K562 (cell line): Measurements from ENCODE around the gene RPS2. TPM values are rescaled to one million over a fixed set of nuclear protein-coding genes. Genes with fewer than 3 reads are reported as not detected.

ENCODE experiments used
- ATAC-seq: fragments of 200-7000 bp; cut with Tn5 transposase; 3 replicates; pipeline ENCODE4 v1.9.1; 2020; ENCODE audit warnings: moderate library complexity
- BruUV-seq: library from RNA; stranded (reverse); fragments of 400-500 nt; replicated peaks from 2 replicates; lab custom pipeline; 2021; lab: Mats Ljungman, UMichigan
- CTCF ChIA-PET: fragments of 300-600 bp; formaldehyde crosslinking; extraction: SDS; loops from one replicate; lab custom pipeline; 2021; ENCODE audit warnings: low intra/inter-chr PET ratio; lab: Yijun Ruan, JAX
- POLR2A ChIA-PET: fragments of 300-600, 350-650 bp; sonication (Branson Sonifier 250); formaldehyde crosslinking; extraction: SDS; loops from one replicate; lab custom pipeline; 2021; ENCODE audit warnings: antibody characterized with exemption, inconsistent platforms; lab: Yijun Ruan, JAX
- DNase-seq, 4 experiments: peaks; one replicate each; pipeline versions ENCODE4 v3.0.0 to v3.0.0-alpha.2; 2011 to 2018; ENCODE audit warnings: low spot score in 3 of 4, mixed read lengths in 3 of 4; ENCODE audit errors: extremely low read depth in 1 of 4
- FAIRE-seq: peaks from 2 replicates; lab custom pipeline; 2011; peaks lifted over from hg19 to GRCh38; lab: Jason Lieb, UNC
- H2AFZ ChIP-seq: 2 replicates; pipeline ENCODE4 v1.6.0; 2011; ENCODE audit warnings: low read depth, low read length, control low read depth, inconsistent platforms
- H3K27ac ChIP-seq: fragments of 200-600 bp; 3 replicates; pipeline ENCODE4 v1.8.0; 2011; ENCODE audit warnings: low read depth, mild to moderate bottlenecking, control low read depth, inconsistent platforms, low read length, moderate library complexity, mixed read lengths; ENCODE audit errors: extremely low read depth
- H3K27me3 ChIP-seq, 2 experiments: fragments of 300-600 bp in 1 of 2; 2 replicates in 1 of 2; 3 replicates in 1 of 2; pipeline versions ENCODE4 v1.6.0 to v1.8.0; 2011; ENCODE audit warnings: inconsistent platforms in 2 of 2, low read length in 2 of 2, mild to moderate bottlenecking in 1 of 2, mixed read lengths in 1 of 2, moderate library complexity in 1 of 2; ENCODE audit not compliant: control insufficient read depth in 2 of 2, insufficient read depth in 2 of 2
- H3K36me3 ChIP-seq: fragments of 300-600 bp; 3 replicates; pipeline ENCODE4 v1.8.0; 2011; ENCODE audit warnings: mild to moderate bottlenecking, low read length, inconsistent platforms; ENCODE audit not compliant: control insufficient read depth, insufficient read depth
- H3K4me1 ChIP-seq, 2 experiments: fragments of 200-600 bp in 1 of 2; replicated peaks in 1 of 2; 2 replicates in 1 of 2; 3 replicates in 1 of 2; pipeline versions ENCODE4 v1.5.1 to v1.8.0; 2011; ENCODE audit warnings: inconsistent platforms in 2 of 2, low read length in 2 of 2, mild to moderate bottlenecking in 1 of 2, mixed read lengths in 1 of 2, moderate library complexity in 1 of 2; ENCODE audit not compliant: control insufficient read depth in 2 of 2, insufficient read depth in 2 of 2
- H3K4me2 ChIP-seq: 2 replicates; pipeline ENCODE4 v1.6.1; 2011; ENCODE audit warnings: low read length, control low read depth, inconsistent platforms, mixed read lengths; ENCODE audit not compliant: insufficient read depth
- H3K4me3 ChIP-seq: fragments of 200-600 bp; sonication (generic), shearing (Covaris generic); 2 replicates; pipeline ENCODE4 v1.5.1; 2016; ENCODE audit warnings: control low read depth, inconsistent platforms
- H3K79me2 ChIP-seq: fragments of 200-600 bp; 3 replicates; pipeline ENCODE4 v1.8.0; 2011; ENCODE audit warnings: low read length, inconsistent platforms; ENCODE audit not compliant: control insufficient read depth, insufficient read depth
- H3K9ac ChIP-seq, 2 experiments: 2 replicates each; pipeline versions ENCODE4 v1.6.0 to v1.6.1; 2011; ENCODE audit warnings: low read depth in 2 of 2, low read length in 2 of 2, control low read depth in 1 of 2, inconsistent platforms in 1 of 2, mild to moderate bottlenecking in 1 of 2, mixed read lengths in 1 of 2; ENCODE audit not compliant: insufficient read depth in 1 of 2
- H3K9me1 ChIP-seq: one replicate; pipeline ENCODE4 v1.6.0; 2011; ENCODE audit warnings: inconsistent platforms, mild to moderate bottlenecking, low read length, moderate library complexity; ENCODE audit not compliant: control insufficient read depth, insufficient read depth
- H3K9me3 ChIP-seq: replicated peaks from 2 replicates; pipeline ENCODE4 v1.5.1; 2011; ENCODE audit warnings: low read depth, low read length, inconsistent platforms; ENCODE audit not compliant: control insufficient read depth, insufficient read depth
- H4K20me1 ChIP-seq: replicated peaks from 2 replicates; pipeline ENCODE4 v1.6.1; 2011; ENCODE audit warnings: low read length, inconsistent platforms, mixed read lengths; ENCODE audit not compliant: control insufficient read depth, insufficient read depth
- ARID1B ChIP-seq: fragments of 450-650 bp; IDR thresholded peaks from 2 replicates; pipeline ENCODE4 v1.6.1; 2016; ENCODE audit warnings: antibody characterized with exemption, mild to moderate bottlenecking, inconsistent platforms
- CBFA2T2 ChIP-seq: fragments of 450-650 bp; conservative IDR thresholded peaks from 2 replicates; pipeline ENCODE4 v1.6.1; 2017; ENCODE audit warnings: mild to moderate bottlenecking
- CBFA2T3 ChIP-seq: fragments of 450-650 bp; IDR thresholded peaks from 2 replicates; pipeline ENCODE4 v1.6.1; 2017
- EGR1 ChIP-seq: fragments of 450-650 bp; conservative IDR thresholded peaks from 2 replicates; pipeline ENCODE4 v1.6.1; 2017; ENCODE audit warnings: mild to moderate bottlenecking
- HNRNPK ChIP-seq: fragments of 200-400 bp; formaldehyde crosslinking; IDR thresholded peaks from one replicate; pipeline ENCODE4 v1.6.1; 2018; ENCODE audit warnings: mild to moderate bottlenecking, low read depth, low read length; ENCODE audit not compliant: poor library complexity, severe bottlenecking
- KDM1A ChIP-seq, 2 experiments: fragments of 450-650 bp; IDR thresholded peaks; 2 replicates each; pipeline ENCODE4 v1.6.1; 2016; ENCODE audit warnings: mild to moderate bottlenecking in 2 of 2
- NFIC ChIP-seq: fragments of 450-650 bp; IDR thresholded peaks from 2 replicates; pipeline ENCODE4 v1.6.1; 2017; ENCODE audit warnings: mild to moderate bottlenecking, inconsistent platforms
- POLR2AphosphoS5 ChIP-seq: IDR thresholded peaks from 2 replicates; pipeline ENCODE4 v1.6.1; 2011; ENCODE audit warnings: mild to moderate bottlenecking, low read depth, low read length, moderate library complexity; ENCODE audit not compliant: control insufficient read depth, insufficient read depth
- SMARCA4 ChIP-seq: fragments of 450-650 bp; IDR thresholded peaks from 2 replicates; pipeline ENCODE4 v1.6.1; 2016
- TCF3 ChIP-seq: sonication (generic); formaldehyde crosslinking; IDR thresholded peaks from 2 replicates; pipeline ENCODE4 v1.4.0; 2020; ENCODE audit warnings: mild to moderate bottlenecking, missing genetic modification reagents
- TEAD4 ChIP-seq, 2 experiments: sonication (generic) in 1 of 2; formaldehyde crosslinking in 1 of 2; IDR thresholded peaks; 2 replicates each; pipeline versions ENCODE4 v1.6.1 to v1.8.0; 2012 to 2022; ENCODE audit warnings: borderline replicate concordance in 1 of 2, inconsistent platforms in 1 of 2, low read length in 1 of 2, mild to moderate bottlenecking in 1 of 2, missing genetic modification reagents in 1 of 2
- TRIM24 ChIP-seq, 2 experiments: fragments of 450-650 bp; IDR thresholded peaks; 2 replicates each; pipeline ENCODE4 v1.6.1; 2016
- ZBTB7A ChIP-seq: IDR thresholded peaks from 2 replicates; pipeline ENCODE4 v1.6.1; 2011; ENCODE audit warnings: low read depth, mild to moderate bottlenecking, low read length, moderate library complexity, borderline replicate concordance; ENCODE audit not compliant: control insufficient read depth
- ZNF184 ChIP-seq: sonication (generic); formaldehyde crosslinking; IDR thresholded peaks from 2 replicates; pipeline ENCODE4 v1.5.0; 2020; ENCODE audit warnings: missing genetic modification reagents
- ZNF224 ChIP-seq: sonication (generic); formaldehyde crosslinking; IDR thresholded peaks from 2 replicates; pipeline ENCODE4 v1.8.0; 2022; ENCODE audit warnings: mild to moderate bottlenecking, missing genetic modification reagents
- WGBS: fragments of 100-300 bp; shearing (Covaris generic); methylation state at CpG from one replicate; pipeline ENCODE4 v1.1.6; 2016; ENCODE audit warnings: low coverage, mixed read lengths; ENCODE audit not compliant: insufficient coverage; ENCODE audit errors: missing lambda C conversion rate; 5-methylcytosine and 5-hydroxymethylcytosine counted together
- in situ Hi-C: fragments of 300-500 bp; cut with MboI; formaldehyde crosslinking; loops from 4 replicates; pipeline ENCODE4 v1.15.0; 2018; ENCODE audit warnings: inconsistent platforms, mixed read lengths
- intact Hi-C: fragments of 100-400 bp; cut with micrococcal nuclease; formaldehyde crosslinking; loops from 2 replicates; pipeline ENCODE4 v1.14.2; 2022
- polyA plus RNA-seq, 8 experiments: library from polyadenylated mRNA; depleted of rRNA in 4 of 8; stranded (reverse) in 5 of 8; unstranded in 3 of 8; fragments of >200 nt; fragmentation: Nextera tagmentation in 2 of 8; fragmentation: Illumina TruSeq in 1 of 8; extraction: Ambion mirVana in 2 of 8; extraction: Trizol in 1 of 8; gene quantifications; 2 replicates each; pipeline versions ENCODE4 v1.2.1 to v1.2.3, GENCODE V29; 2011 to 2014; ENCODE audit warnings: inconsistent platforms in 1 of 8, missing spikeins in 1 of 8
- total RNA-seq, 7 experiments: library from RNA; depleted of rRNA in 6 of 7; stranded (reverse); fragments of >200 nt in 6 of 7; fragmentation: Illumina TruSeq in 2 of 7; extraction: Trizol in 2 of 7; gene quantifications; 2 replicates each; pipeline versions ENCODE4 v1.2.1 to v1.2.3, GENCODE V29; 2011 to 2021; ENCODE audit warnings: low replicate concordance in 1 of 7
- TF ChIP-seq, protein P1 (sequence below): sonication (generic); formaldehyde crosslinking; IDR thresholded peaks from 2 replicates; pipeline ENCODE4 v1.8.0; 2022; ENCODE audit warnings: missing genetic modification reagents, mild to moderate bottlenecking, moderate library complexity, borderline replicate concordance
- TF ChIP-seq, protein P2 (sequence below): fragments of 250-450 bp; sonication (Bioruptor Pico); IDR thresholded peaks from 2 replicates; pipeline ENCODE4 v1.4.0; 2020; ENCODE audit warnings: mild to moderate bottlenecking, moderate library complexity, borderline replicate concordance

The RPS2 gene
- total and polyA plus RNA-seq, 9 of the 15 experiments (the other 6 are each of a cell fraction or from before 2014, with no cell fraction given) = 834 to 4,794 (median 3,793) TPM

DNA sequence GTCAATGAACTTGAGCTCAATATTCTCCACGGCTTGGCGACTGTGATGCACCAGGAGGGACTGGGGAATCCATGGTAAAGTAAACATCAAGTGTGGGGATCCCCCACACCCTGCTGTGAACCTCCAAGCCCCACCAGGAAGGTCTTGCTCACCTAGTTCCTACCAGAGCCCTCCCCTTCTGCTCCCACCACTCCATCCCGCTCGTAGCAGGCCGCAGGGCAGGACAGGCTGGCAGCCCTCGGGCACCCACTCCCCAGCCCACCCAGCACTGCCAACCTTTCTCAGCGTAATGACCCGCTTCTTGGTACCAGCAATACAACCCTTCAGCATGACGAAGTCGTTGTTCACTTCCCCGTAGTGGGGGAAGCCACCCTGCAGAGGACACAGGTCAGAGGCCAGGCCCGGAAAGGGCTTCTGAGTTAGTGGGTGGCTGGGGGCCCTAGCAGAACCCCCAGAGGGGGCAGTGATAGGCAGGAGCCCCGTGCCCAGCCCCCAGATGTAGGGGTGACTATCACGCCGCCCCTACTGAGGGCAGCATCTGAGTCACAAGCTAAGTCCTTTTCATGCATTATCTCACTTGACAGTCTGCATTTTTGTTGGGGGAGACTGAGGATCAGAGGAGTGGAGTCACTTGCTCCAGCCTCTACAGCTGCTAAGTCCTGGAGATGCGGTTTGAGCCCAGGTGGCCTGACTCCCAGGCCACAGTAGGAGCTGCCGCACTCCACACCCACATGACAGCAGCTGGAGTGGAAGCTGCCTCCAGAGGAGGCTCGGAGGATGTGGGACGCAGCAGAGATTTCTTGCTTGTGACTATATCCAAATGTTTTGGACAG lies 18.9 kb downstream of the RPS2 start:
- BruUV-seq = no TSS peak
- peaks cover 29 to 70% of the 10 kb centered on the region in 2 experiments for H3K4me1 ChIP-seq
- FAIRE-seq (peak; percentile 6), ATAC-seq (no peak), DNase-seq (peak in 2 of 4 experiments; percentile 39 to 68)
- no peak overlapping the region for H3K4me2 ChIP-seq
- no peaks in the 10 kb centered on the region for H3K9me3 ChIP-seq
- H3K9ac ChIP-seq = peak overlapping the region in 1 of 2 experiments; percentile 50; a peak in 1 of 4 replicates
- peaks cover 6% of the 10 kb centered on the region; the same call in 1 of the 3 replicates for H3K36me3 ChIP-seq
- POLR2A ChIA-PET = interaction anchor here (0.7 to 2.9 kb wide), 5 partner anchors 15 to 210 kb away, joined by 3 to 27 read pairs (median 4); partner anchors contain the start of genes RPS2 and TRAF7
- peaks cover 20% of the 10 kb centered on the region for H3K79me2 ChIP-seq
- H3K27me3 ChIP-seq = no peaks in the 10 kb centered on the region
- CTCF ChIA-PET = no interaction called here
- H3K4me3 ChIP-seq = no peak overlapping the region
- H3K27ac ChIP-seq = no peak overlapping the region
- H3K9me1 ChIP-seq = peaks cover 8% of the 10 kb centered on the region
- WGBS = 37% methylated on average over 12 of the region's 19 CpGs
- in situ Hi-C loops (no loop called here), intact Hi-C loops (no loop called here)
- no peak overlapping the region for H2AFZ ChIP-seq
- TF ChIP-seq TEAD4 (IDR thresholded peaks at IDR 0.05; ENCODE audit: low read length) (peak; percentile 19; the same call in 1 of the 2 replicates), TEAD4 (CRISPR knock-in tag; IDR thresholded peaks at IDR 0.05; ENCODE audit: borderline replicate concordance) (no peak), EGR1 (peak; percentile 52), NFIC (peak; percentile 37; the same call in 1 of the 2 replicates), SMARCA4 (0 out of 2 replicates have a peak, but pooled peaks have one; percentile 14), ZBTB7A (peak; percentile 52; the same call in 1 of the 2 replicates), ARID1B (peak; percentile 45; the same call in 1 of the 2 replicates), CBFA2T3 (peak; percentile 88), CBFA2T2 (peak; percentile 84), ZNF224 (no peak), POLR2AphosphoS5 (peak; percentile 49; the same call in 1 of the 2 replicates), HNRNPK (no peak), TCF3 (CRISPR knock-in tag) (peak; percentile 48), ZNF184 (no peak), KDM1A (IDR thresholded peaks at IDR 0.05) (peak in 1 of 2 experiments; percentile 26; a peak in 1 of 4 replicates), TRIM24 (IDR thresholded peaks at IDR 0.05) (peak; percentile 22 to 27; a peak in 2 of 4 replicates)
- TF ChIP-seq, protein P1, sequence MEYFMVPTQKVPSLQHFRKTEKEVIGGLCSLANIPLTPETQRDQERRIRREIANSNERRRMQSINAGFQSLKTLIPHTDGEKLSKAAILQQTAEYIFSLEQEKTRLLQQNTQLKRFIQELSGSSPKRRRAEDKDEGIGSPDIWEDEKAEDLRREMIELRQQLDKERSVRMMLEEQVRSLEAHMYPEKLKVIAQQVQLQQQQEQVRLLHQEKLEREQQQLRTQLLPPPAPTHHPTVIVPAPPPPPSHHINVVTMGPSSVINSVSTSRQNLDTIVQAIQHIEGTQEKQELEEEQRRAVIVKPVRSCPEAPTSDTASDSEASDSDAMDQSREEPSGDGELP = peak; percentile 57; the same call in 1 of the 2 replicates
- TF ChIP-seq, protein P2, sequence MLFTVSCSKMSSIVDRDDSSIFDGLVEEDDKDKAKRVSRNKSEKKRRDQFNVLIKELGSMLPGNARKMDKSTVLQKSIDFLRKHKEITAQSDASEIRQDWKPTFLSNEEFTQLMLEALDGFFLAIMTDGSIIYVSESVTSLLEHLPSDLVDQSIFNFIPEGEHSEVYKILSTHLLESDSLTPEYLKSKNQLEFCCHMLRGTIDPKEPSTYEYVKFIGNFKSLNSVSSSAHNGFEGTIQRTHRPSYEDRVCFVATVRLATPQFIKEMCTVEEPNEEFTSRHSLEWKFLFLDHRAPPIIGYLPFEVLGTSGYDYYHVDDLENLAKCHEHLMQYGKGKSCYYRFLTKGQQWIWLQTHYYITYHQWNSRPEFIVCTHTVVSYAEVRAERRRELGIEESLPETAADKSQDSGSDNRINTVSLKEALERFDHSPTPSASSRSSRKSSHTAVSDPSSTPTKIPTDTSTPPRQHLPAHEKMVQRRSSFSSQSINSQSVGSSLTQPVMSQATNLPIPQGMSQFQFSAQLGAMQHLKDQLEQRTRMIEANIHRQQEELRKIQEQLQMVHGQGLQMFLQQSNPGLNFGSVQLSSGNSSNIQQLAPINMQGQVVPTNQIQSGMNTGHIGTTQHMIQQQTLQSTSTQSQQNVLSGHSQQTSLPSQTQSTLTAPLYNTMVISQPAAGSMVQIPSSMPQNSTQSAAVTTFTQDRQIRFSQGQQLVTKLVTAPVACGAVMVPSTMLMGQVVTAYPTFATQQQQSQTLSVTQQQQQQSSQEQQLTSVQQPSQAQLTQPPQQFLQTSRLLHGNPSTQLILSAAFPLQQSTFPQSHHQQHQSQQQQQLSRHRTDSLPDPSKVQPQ (CRISPR knock-in tag) = no peak
- peaks cover 7% of the 10 kb centered on the region for H4K20me1 ChIP-seq
